GM23338 (cell line): ENCODE measurements around the gene USP30.

Experiments used
- CREB1 ChIP-seq: fragments of 250-450 bp; sonication (Bioruptor Pico); IDR thresholded peaks from 2 replicates; pipeline ENCODE4 v1.5.0; 2020; ENCODE audit warnings: low read depth, mild to moderate bottlenecking, moderate library complexity
- EZH2 ChIP-seq: fragments of 200-600 bp; sonication (generic); IDR thresholded peaks from one replicate; pipeline ENCODE4 v1.8.0; 2017; ENCODE audit warnings: antibody characterized with exemption, mild to moderate bottlenecking, low read depth; ENCODE audit not compliant: unreplicated experiment
- EZH2phosphoT487 ChIP-seq: fragments of 200-600 bp; sonication (generic); IDR thresholded peaks from one replicate; pipeline ENCODE4 v1.8.1; 2018; ENCODE audit warnings: antibody characterized with exemption; ENCODE audit not compliant: unreplicated experiment
- JUNB ChIP-seq: IDR thresholded peaks from one replicate; pipeline ENCODE4 v1.6.1; 2016; ENCODE audit warnings: antibody characterized with exemption; ENCODE audit not compliant: unreplicated experiment
- NANOG ChIP-seq: IDR thresholded peaks from 2 replicates; pipeline ENCODE4 v1.6.1; 2016; ENCODE audit warnings: antibody characterized with exemption, borderline replicate concordance
- POLR2AphosphoS5 ChIP-seq: IDR thresholded peaks from 2 replicates; pipeline ENCODE4 v1.6.1; 2016; ENCODE audit warnings: antibody characterized with exemption, low read depth
- STAT1 ChIP-seq: IDR thresholded peaks from one replicate; pipeline ENCODE4 v1.6.1; 2016; ENCODE audit warnings: antibody characterized with exemption; ENCODE audit not compliant: unreplicated experiment
- TF ChIP-seq, protein P1 (sequence below), 2 experiments: fragments of 200-600 bp in 1 of 2; sonication (generic) in 1 of 2; conservative IDR thresholded peaks; 2 replicates each; pipeline versions ENCODE4 v1.5.1 to v1.6.1; 2016 to 2017; ENCODE audit warnings: antibody characterized with exemption in 2 of 2, low read depth in 2 of 2, mild to moderate bottlenecking in 2 of 2, moderate library complexity in 1 of 2
- TF ChIP-seq, protein P2 (sequence below): IDR thresholded peaks from 2 replicates; pipeline ENCODE4 v1.6.1; 2016; ENCODE audit warnings: antibody characterized with exemption
- TF ChIP-seq, protein P3 (sequence below): IDR thresholded peaks from one replicate; pipeline ENCODE4 v1.6.1; 2018; ENCODE audit warnings: antibody characterized with exemption; ENCODE audit not compliant: unreplicated experiment
- TF ChIP-seq, protein P4 (sequence below): fragments of 250-450 bp; sonication (Bioruptor Pico); IDR thresholded peaks from 2 replicates; pipeline ENCODE4 v1.5.0; 2020; ENCODE audit warnings: mild to moderate bottlenecking, moderate library complexity

DNA sequence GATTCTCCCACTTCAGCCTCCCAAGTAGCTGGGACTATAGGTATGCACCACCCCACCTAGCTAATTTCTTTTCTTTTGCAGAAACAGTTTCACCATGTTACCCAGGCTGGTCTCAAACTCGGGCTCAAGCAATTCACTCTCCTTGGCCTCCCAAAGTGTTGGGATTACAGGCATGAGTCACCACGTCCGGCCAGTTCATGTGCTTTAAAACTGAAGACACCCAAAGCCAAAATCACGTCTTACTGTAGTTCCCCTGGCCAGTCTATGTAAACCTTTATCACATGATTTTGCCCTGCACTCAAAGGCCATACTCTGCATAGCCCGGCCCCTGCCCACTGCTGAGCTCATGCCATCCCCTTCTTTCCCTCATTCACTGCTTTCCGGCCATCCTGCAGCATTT is 36.4 kb downstream of the USP30 start:
- TF ChIP-seq CREB1 (CRISPR knock-in tag) (no peak), STAT1 (no peak), POLR2AphosphoS5 (no peak), JUNB (no peak), EZH2 (no peak), EZH2phosphoT487 (no peak), NANOG (no peak)
- TF ChIP-seq, protein P1, sequence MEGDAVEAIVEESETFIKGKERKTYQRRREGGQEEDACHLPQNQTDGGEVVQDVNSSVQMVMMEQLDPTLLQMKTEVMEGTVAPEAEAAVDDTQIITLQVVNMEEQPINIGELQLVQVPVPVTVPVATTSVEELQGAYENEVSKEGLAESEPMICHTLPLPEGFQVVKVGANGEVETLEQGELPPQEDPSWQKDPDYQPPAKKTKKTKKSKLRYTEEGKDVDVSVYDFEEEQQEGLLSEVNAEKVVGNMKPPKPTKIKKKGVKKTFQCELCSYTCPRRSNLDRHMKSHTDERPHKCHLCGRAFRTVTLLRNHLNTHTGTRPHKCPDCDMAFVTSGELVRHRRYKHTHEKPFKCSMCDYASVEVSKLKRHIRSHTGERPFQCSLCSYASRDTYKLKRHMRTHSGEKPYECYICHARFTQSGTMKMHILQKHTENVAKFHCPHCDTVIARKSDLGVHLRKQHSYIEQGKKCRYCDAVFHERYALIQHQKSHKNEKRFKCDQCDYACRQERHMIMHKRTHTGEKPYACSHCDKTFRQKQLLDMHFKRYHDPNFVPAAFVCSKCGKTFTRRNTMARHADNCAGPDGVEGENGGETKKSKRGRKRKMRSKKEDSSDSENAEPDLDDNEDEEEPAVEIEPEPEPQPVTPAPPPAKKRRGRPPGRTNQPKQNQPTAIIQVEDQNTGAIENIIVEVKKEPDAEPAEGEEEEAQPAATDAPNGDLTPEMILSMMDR (conservative IDR thresholded peaks at IDR 0.05; ENCODE audit: low read depth in 2 of 2) = no peak
- TF ChIP-seq, protein P2, sequence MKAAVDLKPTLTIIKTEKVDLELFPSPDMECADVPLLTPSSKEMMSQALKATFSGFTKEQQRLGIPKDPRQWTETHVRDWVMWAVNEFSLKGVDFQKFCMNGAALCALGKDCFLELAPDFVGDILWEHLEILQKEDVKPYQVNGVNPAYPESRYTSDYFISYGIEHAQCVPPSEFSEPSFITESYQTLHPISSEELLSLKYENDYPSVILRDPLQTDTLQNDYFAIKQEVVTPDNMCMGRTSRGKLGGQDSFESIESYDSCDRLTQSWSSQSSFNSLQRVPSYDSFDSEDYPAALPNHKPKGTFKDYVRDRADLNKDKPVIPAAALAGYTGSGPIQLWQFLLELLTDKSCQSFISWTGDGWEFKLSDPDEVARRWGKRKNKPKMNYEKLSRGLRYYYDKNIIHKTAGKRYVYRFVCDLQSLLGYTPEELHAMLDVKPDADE = no peak
- TF ChIP-seq, protein P3, sequence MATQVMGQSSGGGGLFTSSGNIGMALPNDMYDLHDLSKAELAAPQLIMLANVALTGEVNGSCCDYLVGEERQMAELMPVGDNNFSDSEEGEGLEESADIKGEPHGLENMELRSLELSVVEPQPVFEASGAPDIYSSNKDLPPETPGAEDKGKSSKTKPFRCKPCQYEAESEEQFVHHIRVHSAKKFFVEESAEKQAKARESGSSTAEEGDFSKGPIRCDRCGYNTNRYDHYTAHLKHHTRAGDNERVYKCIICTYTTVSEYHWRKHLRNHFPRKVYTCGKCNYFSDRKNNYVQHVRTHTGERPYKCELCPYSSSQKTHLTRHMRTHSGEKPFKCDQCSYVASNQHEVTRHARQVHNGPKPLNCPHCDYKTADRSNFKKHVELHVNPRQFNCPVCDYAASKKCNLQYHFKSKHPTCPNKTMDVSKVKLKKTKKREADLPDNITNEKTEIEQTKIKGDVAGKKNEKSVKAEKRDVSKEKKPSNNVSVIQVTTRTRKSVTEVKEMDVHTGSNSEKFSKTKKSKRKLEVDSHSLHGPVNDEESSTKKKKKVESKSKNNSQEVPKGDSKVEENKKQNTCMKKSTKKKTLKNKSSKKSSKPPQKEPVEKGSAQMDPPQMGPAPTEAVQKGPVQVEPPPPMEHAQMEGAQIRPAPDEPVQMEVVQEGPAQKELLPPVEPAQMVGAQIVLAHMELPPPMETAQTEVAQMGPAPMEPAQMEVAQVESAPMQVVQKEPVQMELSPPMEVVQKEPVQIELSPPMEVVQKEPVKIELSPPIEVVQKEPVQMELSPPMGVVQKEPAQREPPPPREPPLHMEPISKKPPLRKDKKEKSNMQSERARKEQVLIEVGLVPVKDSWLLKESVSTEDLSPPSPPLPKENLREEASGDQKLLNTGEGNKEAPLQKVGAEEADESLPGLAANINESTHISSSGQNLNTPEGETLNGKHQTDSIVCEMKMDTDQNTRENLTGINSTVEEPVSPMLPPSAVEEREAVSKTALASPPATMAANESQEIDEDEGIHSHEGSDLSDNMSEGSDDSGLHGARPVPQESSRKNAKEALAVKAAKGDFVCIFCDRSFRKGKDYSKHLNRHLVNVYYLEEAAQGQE = no peak
- TF ChIP-seq, protein P4, sequence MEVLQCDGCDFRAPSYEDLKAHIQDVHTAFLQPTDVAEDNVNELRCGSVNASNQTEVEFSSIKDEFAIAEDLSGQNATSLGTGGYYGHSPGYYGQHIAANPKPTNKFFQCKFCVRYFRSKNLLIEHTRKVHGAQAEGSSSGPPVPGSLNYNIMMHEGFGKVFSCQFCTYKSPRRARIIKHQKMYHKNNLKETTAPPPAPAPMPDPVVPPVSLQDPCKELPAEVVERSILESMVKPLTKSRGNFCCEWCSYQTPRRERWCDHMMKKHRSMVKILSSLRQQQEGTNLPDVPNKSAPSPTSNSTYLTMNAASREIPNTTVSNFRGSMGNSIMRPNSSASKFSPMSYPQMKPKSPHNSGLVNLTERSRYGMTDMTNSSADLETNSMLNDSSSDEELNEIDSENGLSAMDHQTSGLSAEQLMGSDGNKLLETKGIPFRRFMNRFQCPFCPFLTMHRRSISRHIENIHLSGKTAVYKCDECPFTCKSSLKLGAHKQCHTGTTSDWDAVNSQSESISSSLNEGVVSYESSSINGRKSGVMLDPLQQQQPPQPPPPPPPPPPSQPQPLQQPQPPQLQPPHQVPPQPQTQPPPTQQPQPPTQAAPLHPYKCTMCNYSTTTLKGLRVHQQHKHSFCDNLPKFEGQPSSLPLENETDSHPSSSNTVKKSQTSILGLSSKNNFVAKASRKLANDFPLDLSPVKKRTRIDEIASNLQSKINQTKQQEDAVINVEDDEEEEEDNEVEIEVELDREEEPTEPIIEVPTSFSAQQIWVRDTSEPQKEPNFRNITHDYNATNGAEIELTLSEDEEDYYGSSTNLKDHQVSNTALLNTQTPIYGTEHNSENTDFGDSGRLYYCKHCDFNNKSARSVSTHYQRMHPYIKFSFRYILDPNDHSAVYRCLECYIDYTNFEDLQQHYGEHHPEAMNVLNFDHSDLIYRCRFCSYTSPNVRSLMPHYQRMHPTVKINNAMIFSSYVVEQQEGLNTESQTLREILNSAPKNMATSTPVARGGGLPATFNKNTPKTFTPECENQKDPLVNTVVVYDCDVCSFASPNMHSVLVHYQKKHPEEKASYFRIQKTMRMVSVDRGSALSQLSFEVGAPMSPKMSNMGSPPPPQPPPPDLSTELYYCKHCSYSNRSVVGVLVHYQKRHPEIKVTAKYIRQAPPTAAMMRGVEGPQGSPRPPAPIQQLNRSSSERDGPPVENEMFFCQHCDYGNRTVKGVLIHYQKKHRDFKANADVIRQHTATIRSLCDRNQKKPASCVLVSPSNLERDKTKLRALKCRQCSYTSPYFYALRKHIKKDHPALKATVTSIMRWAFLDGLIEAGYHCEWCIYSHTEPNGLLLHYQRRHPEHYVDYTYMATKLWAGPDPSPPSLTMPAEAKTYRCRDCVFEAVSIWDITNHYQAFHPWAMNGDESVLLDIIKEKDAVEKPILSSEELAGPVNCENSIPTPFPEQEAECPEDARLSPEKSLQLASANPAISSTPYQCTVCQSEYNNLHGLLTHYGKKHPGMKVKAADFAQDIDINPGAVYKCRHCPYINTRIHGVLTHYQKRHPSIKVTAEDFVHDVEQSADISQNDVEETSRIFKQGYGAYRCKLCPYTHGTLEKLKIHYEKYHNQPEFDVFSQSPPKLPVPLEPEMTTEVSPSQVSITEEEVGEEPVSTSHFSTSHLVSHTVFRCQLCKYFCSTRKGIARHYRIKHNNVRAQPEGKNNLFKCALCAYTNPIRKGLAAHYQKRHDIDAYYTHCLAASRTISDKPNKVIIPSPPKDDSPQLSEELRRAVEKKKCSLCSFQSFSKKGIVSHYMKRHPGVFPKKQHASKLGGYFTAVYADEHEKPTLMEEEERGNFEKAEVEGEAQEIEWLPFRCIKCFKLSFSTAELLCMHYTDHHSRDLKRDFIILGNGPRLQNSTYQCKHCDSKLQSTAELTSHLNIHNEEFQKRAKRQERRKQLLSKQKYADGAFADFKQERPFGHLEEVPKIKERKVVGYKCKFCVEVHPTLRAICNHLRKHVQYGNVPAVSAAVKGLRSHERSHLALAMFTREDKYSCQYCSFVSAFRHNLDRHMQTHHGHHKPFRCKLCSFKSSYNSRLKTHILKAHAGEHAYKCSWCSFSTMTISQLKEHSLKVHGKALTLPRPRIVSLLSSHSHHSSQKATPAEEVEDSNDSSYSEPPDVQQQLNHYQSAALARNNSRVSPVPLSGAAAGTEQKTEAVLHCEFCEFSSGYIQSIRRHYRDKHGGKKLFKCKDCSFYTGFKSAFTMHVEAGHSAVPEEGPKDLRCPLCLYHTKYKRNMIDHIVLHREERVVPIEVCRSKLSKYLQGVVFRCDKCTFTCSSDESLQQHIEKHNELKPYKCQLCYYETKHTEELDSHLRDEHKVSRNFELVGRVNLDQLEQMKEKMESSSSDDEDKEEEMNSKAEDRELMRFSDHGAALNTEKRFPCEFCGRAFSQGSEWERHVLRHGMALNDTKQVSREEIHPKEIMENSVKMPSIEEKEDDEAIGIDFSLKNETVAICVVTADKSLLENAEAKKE (CRISPR knock-in tag) = no peak
